Measurements from ENCODE around the gene RCSD1.
A peak's percentile ranks its signal among the peaks of the same experiment; 100 is the strongest.

RCSD1 gene

DNA sequence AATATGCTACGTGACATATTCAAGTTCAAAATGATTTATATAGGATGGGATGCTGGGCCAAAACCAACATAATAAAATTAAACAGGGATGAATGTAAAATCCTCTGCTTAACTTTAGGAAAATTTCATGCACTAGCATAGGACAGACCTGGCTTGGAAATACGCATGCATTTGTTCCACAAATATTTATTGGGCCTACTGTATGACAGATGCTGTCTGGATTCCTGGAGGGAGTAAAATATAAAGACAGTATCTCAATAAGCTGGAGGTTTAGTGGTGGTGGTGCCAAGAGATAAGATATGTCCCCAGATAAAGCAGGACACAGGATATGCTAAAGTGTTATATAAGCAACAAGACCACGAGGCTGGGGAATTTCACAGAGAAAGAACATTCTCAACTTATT, 15.1 kb downstream of the RCSD1 start:
- no peak for DNase-seq

DNA sequence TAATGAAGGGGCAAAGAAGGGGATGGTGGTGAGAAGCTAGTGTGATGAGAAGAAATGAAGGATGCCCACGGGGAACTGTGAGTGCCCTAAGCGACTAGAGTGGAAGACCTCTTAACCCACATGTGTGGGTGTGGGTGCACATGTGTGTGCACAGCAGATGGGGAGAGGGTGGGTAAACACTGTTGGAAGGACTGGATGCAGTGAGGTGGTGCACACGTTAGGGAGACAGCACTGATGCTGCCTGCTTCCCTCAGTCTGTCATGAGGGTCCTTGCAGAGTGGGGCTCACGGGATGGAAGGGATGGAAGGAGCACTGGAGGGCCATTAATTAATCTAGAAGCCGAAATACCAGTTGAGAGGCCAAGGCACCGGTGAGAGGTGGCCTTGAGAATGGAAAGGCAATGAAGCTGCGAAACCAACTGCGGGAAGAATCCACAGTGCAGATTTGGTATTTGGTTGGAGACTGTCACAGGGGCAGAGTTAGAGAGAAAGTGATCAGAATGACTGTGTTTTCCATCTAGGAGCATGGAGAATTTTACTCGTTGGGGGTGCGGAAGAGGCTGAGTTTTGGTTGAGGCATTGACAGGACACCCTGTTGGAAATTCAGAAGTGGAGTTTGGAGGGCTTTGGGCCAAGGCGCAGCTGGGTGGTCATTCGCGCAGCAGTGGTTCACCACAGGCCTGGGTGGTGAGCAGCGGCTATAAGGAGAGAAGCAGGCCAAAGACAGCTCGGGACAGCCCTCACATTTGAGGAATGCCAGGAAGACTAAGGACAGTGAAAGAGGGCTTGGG, 15.8 kb downstream of the RCSD1 start:
- DNase-seq: no peak

DNA sequence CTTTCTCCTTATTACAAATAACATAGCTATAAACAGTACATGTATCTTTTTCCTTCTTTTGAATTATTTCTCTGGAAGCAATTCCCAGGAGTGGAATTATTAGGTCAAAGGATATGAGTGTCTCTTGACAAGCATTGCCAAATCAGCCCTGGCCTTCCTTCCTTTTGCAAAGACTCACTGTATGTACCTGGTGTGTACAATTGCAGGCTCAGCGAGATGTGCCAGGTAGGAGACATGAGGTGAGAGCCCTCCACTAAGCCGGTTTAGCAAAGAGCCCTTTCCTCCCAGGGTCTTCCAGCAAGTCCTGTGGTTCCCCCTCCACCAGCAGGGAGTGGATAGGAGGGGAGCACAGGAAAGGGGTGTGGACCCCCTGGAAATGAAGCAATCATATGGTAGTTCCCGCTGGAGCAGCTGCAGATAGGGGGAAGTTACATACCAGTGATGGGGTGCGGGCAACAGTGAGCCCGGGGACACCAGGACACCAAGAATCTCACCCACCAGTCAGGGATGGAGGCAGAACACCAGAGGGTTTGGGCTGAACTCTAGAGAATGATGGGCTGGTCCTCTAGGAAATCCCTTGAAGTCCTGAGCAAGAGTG, 18.3 kb downstream of the RCSD1 start:
- DNase-seq: no peak

DNA sequence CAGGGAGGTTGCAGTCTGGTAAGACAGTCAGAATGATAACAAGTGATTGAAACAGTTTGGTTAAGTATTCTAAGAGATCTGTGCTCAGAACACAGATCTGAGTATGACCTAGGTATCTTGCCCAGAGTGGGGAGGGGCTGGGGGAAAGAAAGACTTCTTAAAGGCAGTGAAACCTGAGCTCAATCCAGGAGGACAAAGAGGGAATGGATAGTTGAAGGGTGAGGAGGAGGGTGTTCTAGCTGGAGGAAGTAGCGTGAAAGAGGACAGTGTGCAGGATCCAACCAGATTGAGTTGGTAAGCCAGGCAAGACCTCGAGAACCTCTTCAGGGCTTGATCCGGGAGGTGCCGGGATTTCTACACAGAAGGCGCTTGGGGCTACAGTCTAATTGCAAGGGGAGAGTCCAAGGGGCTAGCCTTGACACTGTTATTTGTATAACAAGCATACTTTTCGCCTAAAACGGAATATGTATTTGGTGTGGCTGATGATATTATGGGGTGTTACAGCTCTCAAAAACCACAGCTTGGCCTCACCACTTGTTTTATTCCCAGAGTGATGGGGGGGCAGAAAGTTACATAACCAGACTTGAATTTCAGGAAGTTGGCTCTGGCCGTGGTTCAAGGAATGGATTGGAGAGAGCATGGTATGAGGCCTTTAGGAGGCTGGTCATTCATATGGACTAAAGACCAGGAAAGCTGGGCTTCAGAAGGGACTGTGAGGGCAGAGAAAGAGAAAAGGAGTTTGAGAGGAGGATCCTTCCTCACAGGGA, 19.1 kb downstream of the RCSD1 start:
- DNase-seq: peak; percentile 28

DNA sequence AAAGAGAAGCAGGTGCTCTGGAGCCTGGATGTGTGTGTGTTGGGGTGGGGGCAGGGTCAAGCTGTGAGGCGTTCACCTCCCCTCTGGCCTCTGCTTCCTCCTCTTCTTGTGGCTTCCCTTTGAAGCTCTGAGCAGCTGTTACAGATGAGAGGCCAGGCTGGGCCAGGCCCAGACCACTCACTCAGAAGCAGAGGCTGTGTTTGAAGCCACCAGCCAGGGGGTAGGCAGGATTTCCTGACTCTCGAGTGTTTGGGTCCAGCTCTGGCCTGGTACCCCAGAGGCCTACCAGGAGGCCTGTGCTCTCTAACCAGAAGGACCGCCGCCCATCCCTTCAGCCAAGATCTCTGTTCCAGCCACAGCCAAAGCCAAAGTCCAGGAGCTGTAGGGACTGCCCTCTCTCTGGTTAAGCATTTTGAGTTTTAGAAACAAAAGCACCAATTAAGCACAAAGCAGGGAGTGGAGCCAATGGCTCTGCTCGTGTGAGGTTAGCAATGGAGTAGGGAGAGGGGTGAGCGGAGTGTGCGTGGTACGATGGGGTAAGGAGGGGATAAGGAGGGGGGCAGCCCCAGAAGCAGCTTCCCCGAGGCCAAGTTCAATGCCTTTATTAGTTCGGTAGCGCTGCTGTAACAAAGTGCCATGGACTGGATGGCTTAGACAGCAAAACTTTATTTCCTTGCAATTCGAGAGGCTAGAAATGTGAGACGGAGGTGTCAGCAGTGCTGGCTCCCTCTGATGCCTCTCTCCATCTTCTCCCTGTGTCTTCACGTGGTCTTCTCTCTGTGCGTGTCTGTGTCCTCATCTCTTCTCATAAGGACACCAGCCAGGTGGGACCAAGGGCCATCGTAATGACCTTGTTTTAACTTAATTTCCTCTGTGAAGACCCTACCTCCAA, 20.5 kb downstream of the RCSD1 start:
- no peak for DNase-seq

DNA sequence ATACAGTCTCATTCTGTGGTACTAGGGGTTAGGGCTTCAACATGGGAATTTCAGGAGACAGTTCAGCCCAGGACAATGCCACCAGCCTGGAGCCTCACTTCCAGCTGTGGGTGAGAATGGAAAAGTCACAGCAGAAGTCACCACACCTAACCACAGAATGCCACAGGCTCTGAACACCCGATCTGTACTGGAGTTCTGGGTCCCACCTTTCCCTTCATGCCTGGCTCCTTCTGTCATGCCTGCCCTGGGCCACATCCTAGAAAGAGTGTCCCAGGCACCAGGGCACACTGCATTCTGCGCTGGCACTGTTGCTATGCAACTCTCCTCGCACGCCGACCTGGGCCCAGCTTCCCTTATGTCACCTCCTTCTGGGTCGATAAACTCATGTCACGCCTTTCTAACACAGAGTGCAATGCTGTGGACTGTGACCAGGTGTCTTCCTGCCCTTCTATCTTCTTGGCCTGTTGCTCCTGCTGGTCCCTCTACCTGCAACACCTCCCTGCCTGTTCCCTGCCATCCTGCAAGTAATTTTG, 21.2 kb downstream of the RCSD1 start:
- DNase-seq: no peak

DNA sequence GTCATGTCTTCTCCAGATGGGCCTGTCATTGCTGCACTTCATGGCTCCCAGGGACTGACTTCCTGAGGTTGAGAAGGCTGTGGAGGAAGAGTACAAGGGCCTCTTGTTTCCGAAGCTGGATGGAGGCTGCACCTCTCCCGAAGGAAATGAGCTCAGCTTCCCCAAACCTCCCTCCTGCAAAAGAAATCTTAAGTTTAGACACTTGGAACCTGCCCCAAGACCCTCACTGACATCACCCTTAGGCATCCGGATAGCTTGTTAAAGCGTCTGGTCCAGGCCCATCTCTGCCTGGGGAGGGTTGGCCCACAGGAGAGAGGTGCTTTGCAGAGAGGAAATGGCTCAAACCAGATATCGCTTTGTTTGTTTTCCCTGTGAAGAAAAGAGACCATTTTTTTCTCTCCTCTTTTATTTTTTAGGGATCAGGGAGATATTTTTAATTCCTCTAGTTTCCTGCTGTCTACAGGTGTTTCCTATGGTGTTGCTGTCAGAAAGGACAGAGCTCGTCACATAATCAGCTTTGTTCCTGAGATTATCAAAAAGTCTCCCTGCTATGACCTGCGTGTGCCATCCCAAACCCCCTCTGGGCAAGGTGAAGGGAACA, 25.0 kb downstream of the RCSD1 start:
- DNase-seq: no peak

DNA sequence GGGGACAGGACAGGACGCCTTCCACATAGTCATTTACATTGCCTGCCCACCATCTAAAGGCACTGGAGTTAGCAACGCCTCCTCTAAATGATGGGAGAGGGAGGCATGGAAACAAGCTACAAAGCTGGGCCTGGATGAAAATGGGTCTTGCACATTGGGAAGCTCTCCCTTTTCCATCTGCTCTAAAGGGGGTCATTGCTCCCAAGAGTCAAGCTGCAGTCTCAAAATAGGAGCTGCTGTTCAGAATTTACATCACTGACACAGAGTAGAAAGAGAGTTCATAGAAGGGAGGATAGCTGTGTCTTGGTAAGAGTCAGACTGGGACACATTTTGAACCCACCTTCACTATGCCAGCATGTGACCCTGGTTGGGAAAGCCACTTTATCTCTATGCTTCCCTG, 26.6 kb downstream of the RCSD1 start:
- DNase-seq: no peak

DNA sequence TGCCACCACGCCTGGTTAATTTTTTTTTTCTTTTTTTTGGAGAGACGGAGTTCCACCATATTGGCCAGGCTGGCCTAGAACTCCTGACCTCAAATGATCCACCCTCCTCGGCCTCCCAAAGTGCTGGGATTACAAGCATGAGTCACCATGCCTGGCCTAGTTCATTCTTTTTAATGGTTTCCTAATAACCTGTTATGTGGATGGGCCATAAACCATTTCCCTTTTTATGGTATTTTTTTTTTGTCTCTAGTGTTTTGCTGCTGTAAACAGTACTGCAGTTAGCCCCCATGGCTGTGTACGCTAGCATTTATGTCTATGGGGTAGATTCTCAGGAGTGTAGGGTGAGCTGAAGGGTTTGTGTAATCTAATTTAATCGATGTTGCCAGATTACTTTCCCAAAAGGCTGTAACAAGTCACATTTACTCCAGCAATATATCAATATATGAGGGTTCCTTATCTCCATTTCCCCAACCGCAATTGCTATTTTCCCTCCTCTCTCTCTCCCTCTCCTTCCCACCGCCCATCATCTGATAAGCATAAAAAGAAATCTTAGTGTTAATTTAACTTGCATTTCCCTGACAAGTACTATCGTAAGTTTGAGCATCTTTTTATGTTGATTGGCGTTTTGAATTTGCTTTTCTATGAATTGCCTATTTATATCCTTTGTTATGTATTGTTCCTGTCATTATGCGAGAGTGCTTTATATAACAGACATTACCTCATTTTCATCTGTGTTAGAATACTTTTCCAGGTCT, 28.7 kb downstream of the RCSD1 start:
- DNase-seq: peak; percentile 66

DNA sequence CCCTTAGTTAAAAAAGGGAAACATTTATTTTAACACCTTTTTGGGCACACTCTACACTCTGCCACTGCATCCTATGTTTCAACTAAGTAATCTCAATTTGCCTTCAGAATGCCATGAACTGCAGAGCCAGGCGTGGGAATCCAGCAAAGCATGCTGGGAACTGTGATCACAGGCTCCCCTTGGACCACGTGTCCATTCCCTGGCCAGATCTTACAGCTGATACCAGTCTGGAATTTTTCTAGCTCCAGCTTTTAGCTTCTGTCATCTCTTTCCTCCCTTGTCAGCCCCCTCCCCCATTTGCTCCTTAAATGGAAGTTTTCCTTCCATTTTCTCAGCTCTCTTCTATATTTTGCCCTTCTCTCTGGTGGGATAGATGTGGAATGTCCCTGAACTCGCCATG, 29.4 kb downstream of the RCSD1 start:
- no peak for DNase-seq

DNA sequence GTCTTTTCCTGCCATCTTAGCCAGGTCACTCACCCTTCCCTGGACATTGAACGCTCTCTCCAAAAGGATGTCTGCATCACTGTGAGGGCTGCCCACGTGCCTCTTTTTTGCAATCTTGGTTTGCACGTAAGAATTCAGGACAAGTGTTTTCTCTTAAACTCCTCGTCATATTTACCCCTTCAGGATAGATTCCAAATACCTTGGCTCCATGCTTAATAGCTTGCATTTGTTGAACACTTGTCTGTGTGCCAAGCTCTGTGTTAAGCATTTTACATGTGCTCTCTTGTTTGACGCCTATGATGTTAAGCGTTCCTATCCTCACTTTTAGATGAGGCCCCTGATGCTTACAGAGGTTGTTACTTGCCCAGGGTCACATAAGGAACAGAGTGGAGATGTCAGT, 29.8 kb downstream of the RCSD1 start:
- DNase-seq: no peak

DNA sequence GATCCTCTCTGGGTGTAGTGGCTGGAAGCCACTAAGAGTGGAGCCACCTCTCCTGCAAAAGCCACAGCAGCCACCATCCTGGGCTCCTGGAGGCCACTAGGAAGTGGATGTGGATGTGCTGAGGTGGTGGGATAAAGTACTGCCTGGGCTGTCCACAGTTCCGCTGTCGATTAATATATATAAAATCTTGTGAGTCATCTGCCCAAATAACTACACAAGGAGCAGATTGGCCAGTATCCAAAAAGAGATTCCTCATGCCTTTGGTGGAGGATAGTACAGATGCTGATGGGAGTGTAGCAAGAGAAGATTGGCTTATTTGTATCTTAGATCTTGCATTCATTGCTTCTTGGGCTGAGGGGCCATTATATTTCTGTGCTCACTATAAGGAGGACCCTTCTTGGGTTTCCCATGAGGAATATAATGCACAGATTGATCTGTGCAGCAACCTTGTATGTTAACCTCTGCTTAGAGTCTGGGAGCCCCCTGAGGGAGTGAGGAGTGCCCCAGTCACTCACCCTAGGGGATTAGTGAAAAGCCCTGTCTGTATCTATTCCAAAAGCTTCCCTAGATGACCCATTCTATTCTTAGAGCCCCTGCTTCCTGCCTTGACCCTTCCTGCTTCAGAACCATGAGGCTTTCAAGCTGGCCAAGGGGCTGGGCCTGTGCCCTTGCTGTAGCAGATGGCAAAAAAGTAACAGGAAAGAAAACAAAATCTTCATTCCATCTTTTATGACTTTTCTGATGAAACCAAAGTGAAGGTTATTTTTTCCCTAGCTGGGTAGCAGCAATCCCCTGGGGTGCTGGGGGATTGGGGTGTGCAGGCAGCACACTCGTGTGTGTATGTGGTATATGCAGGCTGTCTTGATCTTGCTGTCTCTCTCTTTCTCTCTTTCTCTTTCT, 31.7 kb downstream of the RCSD1 start:
- DNase-seq: no peak

DNA sequence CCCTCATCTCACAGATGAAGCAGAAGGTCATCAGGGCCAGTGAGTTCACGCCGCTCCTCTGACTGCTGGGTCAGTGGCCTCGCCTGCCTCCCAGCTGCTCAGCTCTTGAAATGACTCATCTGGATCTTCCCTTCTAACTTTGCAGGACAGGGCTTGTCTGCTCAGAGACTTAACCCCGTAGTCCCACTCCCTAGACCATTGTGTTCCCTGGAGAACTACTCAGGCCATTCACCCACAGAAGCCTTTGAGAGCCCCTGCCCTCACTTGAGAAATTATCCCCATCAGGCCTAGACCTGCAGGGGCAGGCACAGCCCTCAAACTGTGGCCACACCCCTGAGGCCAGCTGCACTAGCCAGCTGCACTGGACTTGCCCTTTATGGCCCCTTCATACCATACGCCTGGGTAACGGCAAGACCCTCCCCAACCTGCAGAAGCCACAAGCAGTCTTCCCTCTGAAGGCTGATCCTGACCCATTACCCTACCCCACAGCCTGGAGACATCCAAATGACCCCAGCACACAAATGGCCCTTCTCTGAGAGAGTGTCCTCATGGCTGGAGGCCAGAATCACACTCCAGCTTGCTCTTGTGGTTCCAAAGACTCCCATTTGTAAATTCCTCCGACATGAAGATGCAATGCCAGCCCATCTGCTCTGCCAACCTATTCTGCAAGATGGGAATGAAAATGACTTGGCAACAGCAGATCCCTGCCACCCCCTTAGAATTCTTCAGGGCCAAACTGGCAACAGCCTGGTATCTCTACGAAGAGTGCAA, 33.2 kb downstream of the RCSD1 start:
- DNase-seq: peak; percentile 50

DNA sequence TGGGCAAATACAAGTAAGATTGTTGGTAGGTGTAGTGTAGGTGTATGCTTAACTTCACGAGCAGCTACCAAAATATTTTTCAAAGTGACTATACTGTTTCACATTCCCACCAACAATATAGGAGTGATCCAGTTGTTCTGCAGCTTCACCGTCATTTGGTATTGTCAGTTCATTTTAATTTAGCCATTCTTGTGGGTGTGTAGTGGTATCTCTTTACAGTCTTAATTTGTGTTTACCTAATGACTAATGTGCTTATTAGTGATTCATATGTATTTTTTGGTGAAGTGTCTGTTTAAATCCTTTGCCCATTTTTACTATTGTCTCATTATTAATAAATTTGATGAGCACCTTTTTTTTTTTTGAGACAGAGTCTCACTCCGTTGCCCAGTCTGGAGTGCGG, 35.4 kb downstream of the RCSD1 start:
- DNase-seq: no peak

DNA sequence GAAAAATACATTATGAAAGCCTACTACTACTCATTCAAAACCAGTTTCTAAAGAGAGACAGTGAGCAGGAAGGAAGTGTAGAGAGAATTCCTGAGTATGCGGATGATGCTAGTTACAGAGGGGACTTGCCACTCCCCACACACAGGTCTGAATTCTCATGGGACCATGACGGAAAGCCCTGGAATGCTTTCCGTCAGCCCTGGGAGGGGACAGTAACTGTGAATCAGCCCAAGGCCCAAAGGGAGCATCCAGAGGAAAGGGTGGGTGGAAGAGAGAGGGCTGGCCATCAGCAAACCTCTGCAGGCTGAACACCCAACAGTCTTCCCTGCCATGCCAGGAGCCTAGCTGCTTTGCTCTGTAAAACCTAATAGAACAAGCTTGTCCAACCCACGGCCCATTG, 36.4 kb downstream of the RCSD1 start:
- no peak for DNase-seq

DNA sequence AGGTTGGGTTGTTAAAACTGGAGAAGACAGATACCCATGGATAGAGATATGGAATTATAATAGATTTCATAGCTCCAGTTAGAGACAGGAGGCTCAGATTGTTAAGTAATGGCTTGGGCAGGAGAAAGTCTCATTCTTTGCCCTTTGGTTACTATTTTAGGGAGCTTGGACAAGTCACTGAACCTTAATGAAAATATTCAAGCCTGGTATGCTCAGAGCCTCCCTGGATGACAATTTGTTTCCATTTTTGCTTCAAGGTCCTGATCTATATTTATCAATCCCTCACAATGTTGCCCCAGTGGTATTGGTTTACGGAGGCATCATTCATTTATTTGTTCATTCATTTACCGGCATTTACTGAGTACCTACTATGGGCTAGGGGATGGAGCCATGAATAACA, 37.5 kb downstream of the RCSD1 start:
- DNase-seq: no peak

DNA sequence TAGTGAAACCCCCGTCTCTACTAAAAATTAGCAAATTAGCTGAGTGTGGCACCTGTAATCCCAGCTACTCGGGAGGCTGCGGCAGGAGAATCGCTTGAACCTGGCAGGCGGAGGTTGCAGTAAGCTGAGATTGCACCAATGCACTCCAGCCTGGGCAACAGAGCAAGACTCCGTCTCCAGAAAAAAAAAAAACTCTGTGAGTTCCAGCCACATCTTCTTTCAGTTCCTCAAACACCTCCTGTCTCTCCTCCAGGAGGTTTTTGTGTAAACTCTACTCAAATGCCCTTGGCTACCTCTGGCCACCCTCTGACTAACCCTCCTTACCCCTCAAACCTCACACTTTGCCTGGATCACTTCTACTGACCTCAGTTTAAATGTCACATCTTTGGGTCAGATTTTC, 38.1 kb downstream of the RCSD1 start:
- DNase-seq: peak; percentile 39

DNA sequence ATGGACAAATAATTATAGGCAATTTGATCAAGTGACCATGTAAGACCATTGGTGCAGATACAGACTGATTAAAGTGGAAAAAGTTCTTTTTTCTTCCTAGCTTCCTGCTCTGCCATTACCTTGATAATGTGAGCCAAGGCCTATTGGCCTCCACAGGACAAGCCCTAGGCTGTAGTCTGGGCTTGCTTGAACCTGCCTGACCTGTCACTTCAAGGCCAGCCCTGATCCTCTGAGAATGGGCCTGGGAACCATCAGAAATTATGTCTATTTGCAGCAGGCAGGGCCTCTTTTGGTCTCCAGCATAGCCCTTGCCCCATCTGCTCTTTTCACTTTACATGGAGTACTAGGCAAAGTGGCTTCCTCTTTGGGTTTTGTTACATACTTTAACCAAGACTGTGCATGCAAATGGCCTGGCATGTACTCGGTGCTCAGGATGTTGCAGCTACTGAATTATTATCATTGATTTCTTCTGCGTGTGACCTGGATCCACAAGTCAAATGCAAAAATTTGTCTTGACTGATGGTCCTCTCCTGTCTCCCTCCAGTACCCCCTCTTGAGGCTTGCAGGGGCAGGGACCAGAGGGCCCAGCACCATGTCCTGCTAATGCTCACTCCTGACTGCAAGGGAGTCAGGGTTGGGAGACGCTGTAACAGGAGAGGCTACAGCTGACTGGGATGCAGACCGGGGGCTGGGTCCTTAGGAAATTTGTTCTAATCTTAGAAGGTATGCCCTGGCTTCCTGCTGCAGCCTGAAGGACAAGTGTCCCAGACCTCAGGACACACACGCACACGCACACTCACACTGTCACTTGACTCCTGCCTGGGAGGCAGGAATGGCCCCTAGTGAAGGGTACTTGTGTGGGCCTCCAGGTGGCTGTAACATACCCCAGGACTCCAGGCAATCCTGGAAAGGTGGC, 39.4 kb downstream of the RCSD1 start:
- DNase-seq: no peak

DNA sequence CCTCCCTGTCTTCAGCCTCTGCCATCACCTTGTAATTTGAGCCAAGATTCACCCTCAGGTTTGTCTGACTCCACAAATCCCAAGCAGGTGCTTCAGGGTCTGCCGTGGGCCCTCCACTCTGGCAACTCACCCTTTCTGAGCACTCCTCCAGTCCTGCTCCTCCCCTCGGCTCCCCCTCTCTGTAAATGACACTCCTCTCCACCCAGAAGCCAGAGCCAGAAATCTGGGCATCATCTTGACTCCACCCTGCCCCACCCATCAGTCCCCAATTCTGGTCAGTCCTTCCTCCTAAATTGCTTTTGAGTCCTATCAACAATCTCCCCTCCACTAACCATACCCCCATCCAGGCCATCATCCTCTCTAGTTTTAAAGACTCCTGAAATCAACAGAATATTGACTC, 40.5 kb downstream of the RCSD1 start:
- no peak for DNase-seq
